Measurements from ENCODE around the gene PIEZO1. TPM values are rescaled to one million over a fixed set of nuclear protein-coding genes. Genes with fewer than 3 reads are reported as not detected.

PIEZO1 gene
- total and polyA plus RNA-seq, 2 donors (not counting 3 experiments of a cell fraction or from before 2014, with no cell fraction given), result 298 to 322 TPM

DNA sequence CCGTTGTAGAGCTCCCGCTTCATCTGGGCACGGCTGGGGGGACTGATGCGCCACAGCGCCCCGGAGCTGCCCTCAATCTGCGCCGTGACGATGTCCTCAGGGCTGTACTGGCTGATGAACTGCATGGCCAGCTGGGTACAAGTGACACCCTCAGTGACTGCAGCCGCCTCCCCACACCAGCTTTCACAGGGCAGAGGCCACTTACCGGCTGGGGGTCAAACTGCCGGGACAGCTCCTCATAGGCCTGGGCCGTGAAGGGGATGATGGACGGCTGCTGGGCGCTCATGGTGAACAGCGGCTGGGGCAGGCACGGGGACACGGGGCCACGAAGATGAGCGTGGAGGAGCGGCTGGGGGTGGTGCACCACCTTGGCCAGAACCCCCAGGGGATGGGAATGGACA is 68.4 kb downstream of the PIEZO1 start:
- BruUV-seq (replicated peaks), result no TSS peak
- no peaks in the 10 kb centered on the region for H4K20me1 ChIP-seq (replicated peaks; ENCODE audit: control insufficient read depth, extremely low read depth, insufficient read depth, low read length)

More for the DNA sequence above, 68.4 kb downstream of the PIEZO1 start:
- dilution Hi-C loops (cut with MboI; ENCODE audit: extremely low pct_ligation_motif_present, low sequenced_read_pairs) (no loop called here), intact Hi-C loops (cut with micrococcal nuclease) (no loop called here)
- Histone ChIP-seq H3K9me3 (replicated peaks; ENCODE audit: control insufficient read depth, insufficient read depth, low read length) (no peaks in the 10 kb centered on the region), H3K4me3 (replicated peaks in 1 of 3; ENCODE audit: insufficient read depth in 1 of 3, low read depth in 1 of 3, low read length in 3 of 3) (no peak overlapping the region), H3K36me3 (ENCODE audit: control insufficient read depth in 2 of 2, extremely low read depth in 1 of 2, insufficient read depth in 2 of 2, low read length in 2 of 2) (peaks cover 22 to 69% of the 10 kb centered on the region in 2 experiments), H3K27ac (ENCODE audit: insufficient read depth, low read depth, low read length) (no peak overlapping the region), H3K4me2 (ENCODE audit: insufficient read depth, low read length) (no peak overlapping the region), H3K79me2 (ENCODE audit: control insufficient read depth, insufficient read depth, low read length) (peaks cover 2% of the 10 kb centered on the region), H3K9ac (replicated peaks; ENCODE audit: extremely low read depth, insufficient read depth, low read length) (no peak overlapping the region), H3K9me1 (replicated peaks; ENCODE audit: control insufficient read depth, extremely low read depth, insufficient read depth, low read length) (no peaks in the 10 kb centered on the region), H3K27me3 (ENCODE audit: control insufficient read depth in 2 of 2, insufficient read depth in 2 of 2, low read length in 2 of 2) (no peaks in the 10 kb centered on the region), H2AFZ (ENCODE audit: low read depth, low read length) (no peak overlapping the region), H3K4me1 (ENCODE audit: control insufficient read depth, extremely low read depth, insufficient read depth, low read length) (no peaks in the 10 kb centered on the region)
- DNase-seq (ENCODE audit: low read depth, low spot score) (no peak), FAIRE-seq (no peak)
- ChIA-PET POLR2A (no interaction called here), CTCF (interaction anchor here (2.2 kb wide), 1 partner anchor 21 kb away, joined by 9 read pairs; no protein-coding TSS in a partner anchor)
- TF ChIP-seq JUN (IDR thresholded peaks at IDR 0.05; ENCODE audit: borderline replicate concordance, insufficient read depth, insufficient read length, low read depth) (no peak), EZH2 (IDR thresholded peaks at IDR 0.05; ENCODE audit: borderline replicate concordance, low read depth, low read length, severe bottlenecking) (no peak), POLR2AphosphoS5 (IDR thresholded peaks at IDR 0.05; ENCODE audit: insufficient read depth, low read depth, low read length) (no peak), GATA2 (IDR thresholded peaks at IDR 0.05; ENCODE audit: insufficient read depth, insufficient read length, low read depth, low read length) (no peak), POLR2A (IDR thresholded peaks at IDR 0.05; ENCODE audit: low read depth, low read length) (no peak), FOS (IDR thresholded peaks at IDR 0.05; ENCODE audit: borderline replicate concordance, insufficient read depth, low read length) (no peak), MYC (IDR thresholded peaks at IDR 0.05; ENCODE audit: low read depth, low read length) (no peak)
- TF ChIP-seq, protein P1, sequence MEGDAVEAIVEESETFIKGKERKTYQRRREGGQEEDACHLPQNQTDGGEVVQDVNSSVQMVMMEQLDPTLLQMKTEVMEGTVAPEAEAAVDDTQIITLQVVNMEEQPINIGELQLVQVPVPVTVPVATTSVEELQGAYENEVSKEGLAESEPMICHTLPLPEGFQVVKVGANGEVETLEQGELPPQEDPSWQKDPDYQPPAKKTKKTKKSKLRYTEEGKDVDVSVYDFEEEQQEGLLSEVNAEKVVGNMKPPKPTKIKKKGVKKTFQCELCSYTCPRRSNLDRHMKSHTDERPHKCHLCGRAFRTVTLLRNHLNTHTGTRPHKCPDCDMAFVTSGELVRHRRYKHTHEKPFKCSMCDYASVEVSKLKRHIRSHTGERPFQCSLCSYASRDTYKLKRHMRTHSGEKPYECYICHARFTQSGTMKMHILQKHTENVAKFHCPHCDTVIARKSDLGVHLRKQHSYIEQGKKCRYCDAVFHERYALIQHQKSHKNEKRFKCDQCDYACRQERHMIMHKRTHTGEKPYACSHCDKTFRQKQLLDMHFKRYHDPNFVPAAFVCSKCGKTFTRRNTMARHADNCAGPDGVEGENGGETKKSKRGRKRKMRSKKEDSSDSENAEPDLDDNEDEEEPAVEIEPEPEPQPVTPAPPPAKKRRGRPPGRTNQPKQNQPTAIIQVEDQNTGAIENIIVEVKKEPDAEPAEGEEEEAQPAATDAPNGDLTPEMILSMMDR (IDR thresholded peaks at IDR 0.05; ENCODE audit: extremely low read depth in 1 of 2, insufficient read depth in 1 of 2, low read depth in 1 of 2, low read length in 2 of 2), result no peak
- TF ChIP-seq, protein P2, sequence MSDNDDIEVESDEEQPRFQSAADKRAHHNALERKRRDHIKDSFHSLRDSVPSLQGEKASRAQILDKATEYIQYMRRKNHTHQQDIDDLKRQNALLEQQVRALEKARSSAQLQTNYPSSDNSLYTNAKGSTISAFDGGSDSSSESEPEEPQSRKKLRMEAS (IDR thresholded peaks at IDR 0.05; ENCODE audit: insufficient read depth, insufficient read length), result no peak
